MCF 10A (cell line): ENCODE results near the gene ARCN1. TPM values are rescaled to one million over a fixed set of nuclear protein-coding genes. Genes with fewer than 3 reads are reported as not detected.

Source experiments
- Bru-seq: library from RNA; stranded (reverse); fragments of 400-500 nt; gene quantifications from one replicate; lab custom pipeline; 2021; lab: Mats Ljungman, UMichigan
- BruChase-seq, 2 experiments: library from RNA; stranded (reverse); fragments of 400-500 nt; gene quantifications; one replicate each; lab custom pipeline; 2021; lab: Mats Ljungman, UMichigan
- BruUV-seq: library from RNA; stranded (reverse); fragments of 400-500 nt; replicated peaks from 2 replicates; lab custom pipeline; 2021; lab: Mats Ljungman, UMichigan
- CTCF ChIA-PET: fragments of 300-600 bp; sonication (Branson Sonifier 250); formaldehyde crosslinking; extraction: SDS; loops from one replicate; lab custom pipeline; 2021; ENCODE audit warnings: antibody characterized with exemption, inconsistent platforms; lab: Yijun Ruan, JAX
- POLR2A ChIA-PET: fragments of 300-600, 350-650 bp; sonication (Branson Sonifier 250); formaldehyde crosslinking; extraction: SDS; loops from one replicate; lab custom pipeline; 2020; ENCODE audit warnings: antibody characterized with exemption, inconsistent platforms; lab: Yijun Ruan, JAX
- DNase-seq: peaks from one replicate; pipeline ENCODE4 v3.0.0-alpha.2; 2018; ENCODE audit not compliant: unreplicated experiment
- H3K27ac Mint-ChIP-seq: one replicate; pipeline ENCODE4 v1.8.0; 2022; ENCODE audit warnings: mild to moderate bottlenecking, low read depth, mixed read lengths; ENCODE audit not compliant: unreplicated experiment
- H3K27me3 Mint-ChIP-seq: one replicate; pipeline ENCODE4 v1.8.0; 2022; ENCODE audit warnings: mixed read lengths; ENCODE audit not compliant: insufficient read depth, unreplicated experiment
- H3K36me3 Mint-ChIP-seq: one replicate; pipeline ENCODE4 v1.8.0; 2022; ENCODE audit warnings: mild to moderate bottlenecking, moderate library complexity, mixed read lengths; ENCODE audit not compliant: insufficient read depth, unreplicated experiment
- H3K4me1 Mint-ChIP-seq: one replicate; pipeline ENCODE4 v1.8.0; 2022; ENCODE audit warnings: mixed read lengths; ENCODE audit not compliant: insufficient read depth, unreplicated experiment
- H3K4me3 Mint-ChIP-seq: one replicate; pipeline ENCODE4 v1.8.0; 2022; ENCODE audit warnings: mild to moderate bottlenecking, moderate library complexity, mixed read lengths; ENCODE audit not compliant: unreplicated experiment
- H3K9me3 Mint-ChIP-seq: one replicate; pipeline ENCODE4 v1.8.0; 2022; ENCODE audit warnings: mixed read lengths; ENCODE audit not compliant: unreplicated experiment
- CTCF ChIP-seq: fragments of 200-600 bp; IDR thresholded peaks from one replicate; pipeline ENCODE4 v1.8.0; 2022; ENCODE audit warnings: antibody characterized with exemption, mild to moderate bottlenecking; ENCODE audit not compliant: unreplicated experiment
- intact Hi-C: fragments of 100-400 bp; cut with micrococcal nuclease; formaldehyde crosslinking; loops from 2 replicates; pipeline ENCODE4 v1.14.1; 2022
- long read RNA-seq: library from polyadenylated mRNA; stranded (forward); transcript quantifications from one replicate; pipeline ENCODE4 v2.0.0, GENCODE V29; 2022
- total RNA-seq: library from RNA; stranded (reverse); gene quantifications from 2 replicates; pipeline ENCODE4 v1.2.3, GENCODE V29; 2022

The ARCN1 gene
- 157 and 164 TPM in 2 replicates for total RNA-seq
- percentile 94 among the genes with signal in this experiment for Bru-seq, nascent RNA
- percentile 98 among the genes with signal in this experiment for BruChase-seq, experiment 1, labeled RNA remaining after a 6-hour chase
- BruChase-seq, experiment 2, labeled RNA remaining after a 2-hour chase: percentile 98 among the genes with signal in this experiment
- long read RNA-seq, full-length matches to known transcripts: 324 of 364 reads
- long read RNA-seq, partial matches to known transcripts: 15 of 364 reads
- long read RNA-seq, other reads (novel, unspliced or antisense): 25 of 364 reads

DNA sequence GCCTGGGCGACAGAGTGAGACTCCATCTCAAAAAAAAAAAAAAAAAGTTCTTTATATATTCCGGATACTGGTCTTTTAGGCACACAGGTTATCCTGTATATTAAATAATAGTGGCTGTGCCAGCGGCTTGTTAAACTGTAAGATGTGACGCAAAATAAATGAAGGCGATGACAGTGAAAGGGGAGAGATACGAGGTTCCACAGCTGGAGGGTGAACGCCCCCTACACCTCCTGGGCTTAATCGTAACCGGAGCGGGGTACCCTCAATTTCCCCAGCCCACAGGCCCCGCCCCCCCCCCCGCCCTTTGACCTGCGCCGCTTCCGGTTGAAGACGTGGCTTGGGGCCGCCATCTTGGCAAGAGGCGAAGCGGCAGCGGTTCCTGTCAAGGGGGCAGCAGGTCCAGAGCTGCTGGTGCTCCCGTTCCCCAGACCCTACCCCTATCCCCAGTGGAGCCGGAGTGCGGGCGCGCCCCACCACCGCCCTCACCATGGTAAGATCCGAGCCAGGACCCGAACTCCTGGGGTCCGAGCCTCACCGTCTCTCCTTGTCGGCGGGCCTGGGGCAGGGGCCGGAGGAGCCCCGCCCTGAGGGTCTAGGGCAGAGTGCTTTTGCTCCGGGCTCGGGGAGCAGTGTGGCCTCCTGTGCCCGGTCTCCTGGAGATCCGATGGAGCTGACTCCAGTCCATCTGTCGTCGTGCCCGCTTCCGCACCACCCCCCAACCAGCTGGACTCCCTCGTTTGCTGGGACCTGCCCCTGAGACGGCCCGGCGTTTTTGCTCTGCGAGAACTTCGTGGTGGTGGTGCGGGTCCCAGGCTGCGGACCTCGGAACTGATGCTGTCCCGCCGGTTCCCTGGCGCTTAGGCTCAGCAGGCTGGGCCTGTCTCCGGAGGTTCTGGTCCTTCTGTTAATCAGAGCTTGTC, at the start of gene ARCN1:
ARCN1 (plus strand) TSS at position 349 of the 920 bp plus-strand sequence; CDS start at position 488, 139 bp downstream.
- Mint-ChIP-seq H3K9me3 (no peaks in the 10 kb centered on the region), H3K36me3 (peaks cover 7% of the 10 kb centered on the region), H3K27ac (peak within 1 kb of the TSS; percentile 81), H3K27me3 (no peaks in the 10 kb centered on the region), H3K4me1 (peaks cover 20% of the 10 kb centered on the region), H3K4me3 (peak within 1 kb of the TSS; percentile 84)
- peak; percentile 70 for DNase-seq
- ChIA-PET CTCF (interaction anchor here (0.6 to 0.9 kb wide), 3 partner anchors 23 to 530 kb away, joined by 3 to 4 read pairs (median 3); no protein-coding TSS in a partner anchor), POLR2A (interaction anchor here (0.6 to 4.3 kb wide), 8 partner anchors 21 to 170 kb away, joined by 3 to 28 read pairs (median 3); no protein-coding TSS in a partner anchor)
- intact Hi-C loops: no loop called here
- no TSS peak for BruUV-seq
- no peak for TF ChIP-seq CTCF

- peak; percentile 30 for TF ChIP-seq CTCF
- no peaks in the 10 kb centered on the region for H3K9me3 Mint-ChIP-seq
- no TSS peak for BruUV-seq
- DNase-seq: peak; percentile 29
- no peak overlapping the region for H3K4me3 Mint-ChIP-seq
- H3K4me1 Mint-ChIP-seq: no peaks in the 10 kb centered on the region
- POLR2A ChIA-PET: no interaction called here
- H3K36me3 Mint-ChIP-seq: peaks cover 75% of the 10 kb centered on the region
- no peaks in the 10 kb centered on the region for H3K27me3 Mint-ChIP-seq
- no peak overlapping the region for H3K27ac Mint-ChIP-seq
- intact Hi-C loops: no loop called here
- CTCF ChIA-PET: interaction anchor here (0.7 kb wide), 1 partner anchor 12 kb away, joined by 3 read pairs; no protein-coding TSS in a partner anchor
Measured at GRCh38 chr11:118522571-118523072, 49.6 kb upstream of the ARCN1 start.

DNA sequence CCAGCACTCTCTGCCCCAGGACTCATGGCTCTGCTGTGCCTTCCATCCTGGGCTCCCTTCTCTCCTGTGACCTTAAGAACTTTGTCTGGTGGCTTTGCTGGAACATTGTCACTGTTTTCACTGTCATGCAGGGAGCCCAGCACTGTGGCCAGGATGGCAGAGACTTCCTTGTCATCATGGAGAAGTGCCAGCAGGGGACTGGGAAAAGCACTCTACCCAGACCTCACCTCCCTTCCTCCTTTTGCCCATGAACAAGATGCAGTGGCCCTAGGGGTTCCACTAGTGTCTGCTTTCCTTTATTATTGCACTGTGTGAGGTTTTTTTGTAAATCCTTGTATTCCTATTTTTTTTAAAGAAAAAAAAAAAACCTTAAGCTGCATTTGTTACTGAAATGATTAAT, 47.9 kb upstream of the ARCN1 start:
- Mint-ChIP-seq H3K4me3 (no peak overlapping the region), H3K36me3 (peaks cover 69% of the 10 kb centered on the region), H3K4me1 (no peaks in the 10 kb centered on the region), H3K27ac (no peak overlapping the region), H3K27me3 (no peaks in the 10 kb centered on the region), H3K9me3 (no peaks in the 10 kb centered on the region)
- TF ChIP-seq CTCF: no peak
- CTCF ChIA-PET: interaction anchor here (0.7 to 1.0 kb wide), 3 partner anchors 14 to 353 kb away, joined by 4 read pairs; no protein-coding TSS in a partner anchor
- no peak for DNase-seq
- BruUV-seq: no TSS peak
- POLR2A ChIA-PET: no interaction called here
- intact Hi-C loops: no loop called here
